Transverse colon (tissue), 4 donors: Measurements from ENCODE around the gene D2HGDH. TPM values are rescaled to one million over a fixed set of nuclear protein-coding genes. Genes with fewer than 3 reads are reported as not detected.

Source experiments
- DNase-seq: peaks from one replicate; pipeline ENCODE4 v3.0.0-alpha.2; 2019
- H3K27ac ChIP-seq, 4 donors: fragments of 200-600 bp; sonication (generic); 2 replicates each; pipeline ENCODE4 v1.5.1; 2016 to 2018; ENCODE audit warnings: inconsistent platforms in 4 of 4
- H3K27me3 ChIP-seq: fragments of 200-600 bp; sonication (generic); 2 replicates; pipeline ENCODE4 v1.5.1; 2017; ENCODE audit warnings: inconsistent platforms
- H3K36me3 ChIP-seq, 4 donors: fragments of 200-600 bp; sonication (generic); 2 replicates each; pipeline ENCODE4 v1.5.1; 2017 to 2019; ENCODE audit warnings: inconsistent platforms in 4 of 4
- H3K4me1 ChIP-seq, 4 donors: fragments of 200-600 bp; sonication (generic); 2 replicates each; pipeline ENCODE4 v1.5.1; 2017 to 2020; ENCODE audit warnings: inconsistent platforms in 4 of 4
- H3K4me3 ChIP-seq, 4 donors: fragments of 200-600 bp; sonication (generic); 1 replicate in 1 of 4; 2 replicates in 3 of 4; pipeline versions ENCODE4 v1.5.1 to v1.6.1; 2017 to 2019; ENCODE audit warnings: inconsistent platforms in 4 of 4
- H3K9me3 ChIP-seq, 2 donors: fragments of 200-600 bp; sonication (generic); 2 replicates each; pipeline ENCODE4 v1.5.1; 2017 to 2019; ENCODE audit warnings: inconsistent platforms in 2 of 2
- CTCF ChIP-seq, 5 experiments: fragments of 200-600 bp in 3 of 5; fragments of 450-650 bp in 2 of 5; sonication (generic) in 3 of 5; IDR thresholded peaks; 1 replicate in 2 of 5; 2 replicates in 3 of 5; pipeline ENCODE4 v1.5.1; 2016 to 2017; ENCODE audit warnings: antibody characterized with exemption in 5 of 5, inconsistent platforms in 3 of 5, mild to moderate bottlenecking in 2 of 5, moderate library complexity in 1 of 5
- EP300 ChIP-seq: sonication (generic); formaldehyde crosslinking; IDR thresholded peaks from one replicate; pipeline ENCODE4 v1.6.1; 2017; ENCODE audit warnings: antibody characterized with exemption, low read depth
- POLR2A ChIP-seq: fragments of 450-650 bp; IDR thresholded peaks from one replicate; pipeline ENCODE4 v1.6.1; 2016; ENCODE audit warnings: antibody characterized with exemption, mild to moderate bottlenecking, moderate library complexity
- POLR2AphosphoS5 ChIP-seq, 3 donors: sonication (generic); formaldehyde crosslinking; IDR thresholded peaks; one replicate each; pipeline ENCODE4 v1.6.1; 2016; ENCODE audit warnings: antibody characterized with exemption in 3 of 3
- WGBS, 2 donors: methylation state at CpG; one replicate each; pipeline ENCODE4 v1.1.5; 2018; ENCODE audit warnings: low coverage in 1 of 2; 5-methylcytosine and 5-hydroxymethylcytosine counted together
- in situ Hi-C, 4 donors: fragments of 200-750 bp; cut with MboI; loops; one replicate each; pipeline versions ENCODE4 v1.15.0 to v1.15.1; 2017; ENCODE audit warnings: low sequenced_read_pairs in 3 of 4, low pct_ligation_motif_present in 1 of 4, low pct_unique_long_range_greater_than_20kb in 1 of 4
- intact Hi-C: fragments of 100-400 bp; cut with DNase I; formaldehyde crosslinking; loops from one replicate; pipeline ENCODE4 v1.15.1; 2023; ENCODE audit warnings: low total_unique reads
- total RNA-seq, 4 donors: library from RNA; depleted of rRNA; stranded (reverse); fragments of >200 nt; gene quantifications; one replicate each; pipeline ENCODE4 v1.1.0, GENCODE V29; 2016

Gene D2HGDH
- total RNA-seq, 4 donors from 2014 or later = 53.2 to 150 (median 55.5) TPM

- no peak overlapping the region for H3K27ac ChIP-seq
- no peak for TF ChIP-seq POLR2A
- no peak for TF ChIP-seq POLR2AphosphoS5 (IDR thresholded peaks at IDR 0.05)
- no peak for TF ChIP-seq EP300
- no peak overlapping the region for H3K4me3 ChIP-seq
- no peaks in the 10 kb centered on the region for H3K27me3 ChIP-seq
- H3K36me3 ChIP-seq = no peaks in the 10 kb centered on the region
- WGBS, 2 donors = 49 to 71% methylated on average over 3 to 20 of the region's 20 CpGs
- H3K4me1 ChIP-seq = peaks cover 4 to 21% (median 16%) of the 10 kb centered on the region in 4 donors
- in situ Hi-C loops = no loop called here
- peak; percentile 10 for DNase-seq
- H3K9me3 ChIP-seq = no peaks in the 10 kb centered on the region
- intact Hi-C loops = no loop called here
Observed at GRCh38 chr2:241813644-241814392, 79.4 kb downstream of the D2HGDH start.

GRCh38 chr2:241814393-241814642 lies 79.9 kb downstream of the D2HGDH start:
- DNase-seq = peak; percentile 7
- in situ Hi-C loops = no loop called here
- no peak overlapping the region for H3K4me3 ChIP-seq
- peaks cover 4 to 21% (median 16%) of the 10 kb centered on the region in 4 donors for H3K4me1 ChIP-seq
- no peaks in the 10 kb centered on the region for H3K27me3 ChIP-seq
- no peak overlapping the region for H3K27ac ChIP-seq
- TF ChIP-seq CTCF (IDR thresholded peaks at IDR 0.05) (no peak), POLR2A (no peak), POLR2AphosphoS5 (IDR thresholded peaks at IDR 0.05) (no peak), EP300 (no peak)
- no peaks in the 10 kb centered on the region for H3K36me3 ChIP-seq
- intact Hi-C loops = no loop called here
- WGBS, 2 donors = 91% methylated on average over 17 of the region's 17 CpGs; no CpG with 5 or more reads in 1 of the 2 donors
- no peaks in the 10 kb centered on the region for H3K9me3 ChIP-seq

GRCh38 chr2:241814643-241815476 lies 80.4 kb downstream of the D2HGDH start:
- in situ Hi-C loops = no loop called here
- intact Hi-C loops = no loop called here
- H3K27ac ChIP-seq = no peak overlapping the region
- no peak overlapping the region for H3K4me3 ChIP-seq
- H3K4me1 ChIP-seq = peaks cover 4 to 21% (median 15%) of the 10 kb centered on the region in 4 donors
- no peaks in the 10 kb centered on the region for H3K9me3 ChIP-seq
- H3K27me3 ChIP-seq = no peaks in the 10 kb centered on the region
- WGBS, 2 donors = 79 to 95% methylated on average over 4 to 44 of the region's 52 CpGs
- H3K36me3 ChIP-seq = no peaks in the 10 kb centered on the region
- TF ChIP-seq CTCF (IDR thresholded peaks at IDR 0.05) = no peak
- TF ChIP-seq POLR2AphosphoS5 (IDR thresholded peaks at IDR 0.05) = no peak
- no peak for TF ChIP-seq POLR2A
- no peak for TF ChIP-seq EP300
- DNase-seq = no peak

- intact Hi-C loops (no loop called here), in situ Hi-C loops (no loop called here)
- no peak for TF ChIP-seq CTCF (IDR thresholded peaks at IDR 0.05)
- TF ChIP-seq POLR2AphosphoS5 (IDR thresholded peaks at IDR 0.05) = no peak
- no peak for TF ChIP-seq POLR2A
- TF ChIP-seq EP300 = no peak
- H3K4me3 ChIP-seq = no peak overlapping the region
- no peaks in the 10 kb centered on the region for H3K9me3 ChIP-seq
- no peaks in the 10 kb centered on the region for H3K36me3 ChIP-seq
- H3K27ac ChIP-seq = no peak overlapping the region
- H3K27me3 ChIP-seq = peaks cover under 1% of the 10 kb centered on the region
- 41 to 83% methylated on average over 3 to 47 of the region's 48 CpGs for WGBS, 2 donors
- peaks cover 4 to 21% (median 14%) of the 10 kb centered on the region in 4 donors for H3K4me1 ChIP-seq
- no peak for DNase-seq
Observed at GRCh38 chr2:241815477-241816430, 81.3 kb downstream of the D2HGDH start.
